Omental fat pad (tissue), 4 donors: Measurements from ENCODE around the gene PSME2. TPM values are rescaled to one million over a fixed set of nuclear protein-coding genes. Genes with fewer than 3 reads are reported as not detected.

ENCODE experiments used
- ATAC-seq: fragments of 150-250 bp; one replicate; pipeline ENCODE4 v1.9.1; 2016; ENCODE audit warnings: mild to moderate bottlenecking, moderate library complexity; ENCODE audit not compliant: low FRiP score
- DNase-seq: peaks from one replicate; pipeline ENCODE4 v3.0.0-alpha.2; 2019; ENCODE audit warnings: low spot score
- CTCF ChIP-seq, 3 donors: fragments of 450-650 bp; IDR thresholded peaks; one replicate each; pipeline ENCODE4 v1.5.1; 2016 to 2017; ENCODE audit warnings: antibody characterized with exemption in 3 of 3, mild to moderate bottlenecking in 3 of 3, moderate library complexity in 2 of 3
- total RNA-seq, 4 donors: library from RNA; depleted of rRNA; stranded (reverse); fragments of >200 nt; gene quantifications; one replicate each; pipeline ENCODE4 v1.1.0, GENCODE V29; 2016

Gene PSME2
- total RNA-seq, 4 donors from 2014 or later = 32.8 to 86.4 (median 70.3) TPM

- ATAC-seq = no peak
- TF ChIP-seq CTCF (IDR thresholded peaks at IDR 0.05) = no peak
- no peak for DNase-seq
Observed at GRCh38 chr14:24103451-24103850, 43.0 kb downstream of the PSME2 start.

GRCh38 chr14:24102357-24103048 lies 43.9 kb downstream of the PSME2 start:
- ATAC-seq (no peak), DNase-seq (no peak)
- TF ChIP-seq CTCF (IDR thresholded peaks at IDR 0.05) = no peak

GRCh38 chr14:24100982-24101494 lies 45.4 kb downstream of the PSME2 start:
- no peak for TF ChIP-seq CTCF (IDR thresholded peaks at IDR 0.05)
- DNase-seq (no peak), ATAC-seq (no peak)

- TF ChIP-seq CTCF (IDR thresholded peaks at IDR 0.05) = no peak
- ATAC-seq = no peak
- DNase-seq = no peak
Observed at GRCh38 chr14:24100197-24100981, 46.0 kb downstream of the PSME2 start.

GRCh38 chr14:24098927-24099813 lies 47.2 kb downstream of the PSME2 start:
- ATAC-seq = no peak
- DNase-seq = no peak
- no peak for TF ChIP-seq CTCF (IDR thresholded peaks at IDR 0.05)

GRCh38 chr14:24098229-24098926 lies 48.0 kb downstream of the PSME2 start:
- no peak for TF ChIP-seq CTCF (IDR thresholded peaks at IDR 0.05)
- no peak for ATAC-seq
- no peak for DNase-seq
